ENCODE data around the gene NKX2-4.

DNA sequence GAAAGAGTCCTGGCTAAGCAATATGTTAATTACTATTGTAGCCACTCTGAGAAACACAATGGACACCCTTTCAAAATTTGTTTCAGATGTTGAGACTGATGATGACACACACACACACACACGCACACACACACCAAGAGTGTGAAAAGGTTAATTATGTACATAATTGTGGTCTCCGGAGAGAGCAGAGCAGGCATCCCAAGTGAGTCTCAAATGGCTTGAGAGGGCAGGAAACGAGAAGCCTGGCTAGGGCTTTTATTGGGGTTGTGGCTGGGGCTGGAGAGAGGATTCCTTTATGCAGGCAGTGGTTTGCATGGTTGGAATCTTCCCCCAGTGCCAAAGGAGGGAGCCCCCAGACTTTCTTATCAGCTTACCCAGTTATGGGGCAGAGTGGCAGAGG is 38.2 kb upstream of the NKX2-4 start:
- TF ChIP-seq, protein P1, sequence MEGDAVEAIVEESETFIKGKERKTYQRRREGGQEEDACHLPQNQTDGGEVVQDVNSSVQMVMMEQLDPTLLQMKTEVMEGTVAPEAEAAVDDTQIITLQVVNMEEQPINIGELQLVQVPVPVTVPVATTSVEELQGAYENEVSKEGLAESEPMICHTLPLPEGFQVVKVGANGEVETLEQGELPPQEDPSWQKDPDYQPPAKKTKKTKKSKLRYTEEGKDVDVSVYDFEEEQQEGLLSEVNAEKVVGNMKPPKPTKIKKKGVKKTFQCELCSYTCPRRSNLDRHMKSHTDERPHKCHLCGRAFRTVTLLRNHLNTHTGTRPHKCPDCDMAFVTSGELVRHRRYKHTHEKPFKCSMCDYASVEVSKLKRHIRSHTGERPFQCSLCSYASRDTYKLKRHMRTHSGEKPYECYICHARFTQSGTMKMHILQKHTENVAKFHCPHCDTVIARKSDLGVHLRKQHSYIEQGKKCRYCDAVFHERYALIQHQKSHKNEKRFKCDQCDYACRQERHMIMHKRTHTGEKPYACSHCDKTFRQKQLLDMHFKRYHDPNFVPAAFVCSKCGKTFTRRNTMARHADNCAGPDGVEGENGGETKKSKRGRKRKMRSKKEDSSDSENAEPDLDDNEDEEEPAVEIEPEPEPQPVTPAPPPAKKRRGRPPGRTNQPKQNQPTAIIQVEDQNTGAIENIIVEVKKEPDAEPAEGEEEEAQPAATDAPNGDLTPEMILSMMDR (IDR thresholded peaks at IDR 0.05): no peak
- no peak for TF ChIP-seq POLR2A (IDR thresholded peaks at IDR 0.05)

All from vagina (tissue), 2 donors.